ENCODE results near the gene ASB4.
A peak's percentile ranks its signal among the peaks of the same experiment; 100 is the strongest.
"Not testable (repeated sequence)": the region's sequence is repeated elsewhere in the genome, so short reads cannot be mapped to it uniquely, and the experiment has no call there.

Gene ASB4, protein sequence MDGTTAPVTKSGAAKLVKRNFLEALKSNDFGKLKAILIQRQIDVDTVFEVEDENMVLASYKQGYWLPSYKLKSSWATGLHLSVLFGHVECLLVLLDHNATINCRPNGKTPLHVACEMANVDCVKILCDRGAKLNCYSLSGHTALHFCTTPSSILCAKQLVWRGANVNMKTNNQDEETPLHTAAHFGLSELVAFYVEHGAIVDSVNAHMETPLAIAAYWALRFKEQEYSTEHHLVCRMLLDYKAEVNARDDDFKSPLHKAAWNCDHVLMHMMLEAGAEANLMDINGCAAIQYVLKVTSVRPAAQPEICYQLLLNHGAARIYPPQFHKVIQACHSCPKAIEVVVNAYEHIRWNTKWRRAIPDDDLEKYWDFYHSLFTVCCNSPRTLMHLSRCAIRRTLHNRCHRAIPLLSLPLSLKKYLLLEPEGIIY
- total RNA-seq: 0 reads per million in 4 experiments

DNA sequence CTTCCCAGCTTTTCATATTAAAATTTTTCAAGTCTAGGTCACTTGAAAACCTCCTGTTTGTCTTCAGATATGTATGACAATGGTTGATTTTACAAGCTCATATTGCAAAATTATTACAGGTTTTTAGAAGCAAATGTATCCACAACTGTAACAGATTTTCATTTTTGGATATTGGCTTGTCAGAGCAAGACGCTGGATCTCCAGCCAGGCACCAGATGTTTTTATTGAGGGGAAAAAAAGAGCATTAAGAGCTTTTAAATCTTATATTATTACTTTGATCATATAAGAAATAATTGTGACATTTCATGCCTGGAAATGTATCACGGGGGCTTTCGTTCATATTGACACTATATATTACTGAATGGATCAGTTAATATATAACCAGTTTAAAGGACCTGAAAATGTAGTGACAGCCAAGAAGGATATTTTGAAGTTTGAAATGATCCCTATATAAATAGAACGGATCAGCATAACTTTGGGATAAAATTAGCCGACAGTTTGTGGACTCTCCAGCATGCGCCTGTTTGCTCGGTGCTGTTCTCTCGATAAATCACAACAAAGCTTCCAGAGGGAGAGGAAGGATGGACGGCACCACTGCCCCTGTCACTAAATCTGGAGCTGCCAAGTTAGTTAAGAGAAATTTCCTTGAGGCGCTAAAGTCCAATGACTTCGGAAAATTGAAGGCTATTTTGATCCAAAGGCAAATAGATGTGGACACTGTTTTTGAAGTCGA, at the start of gene ASB4:
Gene ASB4 (plus strand): TSS at position 553 of the 733 bp plus-strand sequence. CDS start 29 bp downstream, at position 582.
- DNase-seq: no peak

DNA sequence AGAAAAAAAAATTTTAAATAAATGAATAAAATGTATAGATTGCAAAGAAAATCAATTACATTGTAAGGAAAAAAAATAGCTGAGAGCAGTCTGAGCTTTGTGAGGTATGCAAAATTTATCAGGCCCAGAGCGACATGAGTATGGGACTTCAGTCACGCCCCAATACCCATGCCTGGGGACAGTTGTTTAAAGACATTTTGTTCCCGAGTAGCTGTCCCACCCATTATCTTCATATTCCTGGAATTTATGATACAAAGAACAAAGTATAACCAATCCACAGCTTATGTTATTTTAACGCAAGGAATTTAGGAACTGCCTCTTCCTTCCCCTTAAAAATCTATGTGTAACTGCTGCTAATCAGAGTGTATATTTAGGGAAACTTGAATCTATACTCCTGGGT, 49.3 kb upstream of the ASB4 start:
- DNase-seq: no peak

DNA sequence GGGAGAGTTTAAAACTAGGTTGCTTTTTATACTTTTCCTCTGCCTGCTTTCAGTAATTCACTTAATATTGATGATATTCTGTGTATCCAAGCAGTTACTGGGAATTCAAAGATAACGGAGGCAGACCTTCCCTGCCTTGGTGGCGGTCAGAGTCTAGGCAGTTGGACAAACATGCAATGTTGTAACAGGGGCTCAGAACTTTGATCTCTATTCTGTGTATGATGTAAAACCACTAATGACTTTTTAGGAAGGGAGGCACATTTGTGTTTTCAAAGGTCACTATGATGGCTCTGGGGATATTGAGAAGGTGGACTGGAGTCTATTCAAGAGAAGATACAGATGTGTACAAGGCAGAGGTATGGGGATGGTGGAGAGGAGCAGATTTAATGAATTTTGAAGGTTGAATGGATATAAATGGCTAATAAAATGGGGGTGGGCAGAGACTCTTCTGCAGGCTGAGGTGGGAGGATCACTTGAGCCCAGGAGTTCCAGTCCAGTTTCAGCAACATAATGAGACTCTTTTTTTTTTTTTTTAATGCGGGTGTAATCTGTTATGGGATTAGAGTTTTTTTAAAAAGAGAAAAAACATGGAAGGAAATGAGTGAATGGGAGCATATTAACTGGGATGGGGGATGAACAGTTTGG, 45.2 kb upstream of the ASB4 start:
- no peak for DNase-seq

DNA sequence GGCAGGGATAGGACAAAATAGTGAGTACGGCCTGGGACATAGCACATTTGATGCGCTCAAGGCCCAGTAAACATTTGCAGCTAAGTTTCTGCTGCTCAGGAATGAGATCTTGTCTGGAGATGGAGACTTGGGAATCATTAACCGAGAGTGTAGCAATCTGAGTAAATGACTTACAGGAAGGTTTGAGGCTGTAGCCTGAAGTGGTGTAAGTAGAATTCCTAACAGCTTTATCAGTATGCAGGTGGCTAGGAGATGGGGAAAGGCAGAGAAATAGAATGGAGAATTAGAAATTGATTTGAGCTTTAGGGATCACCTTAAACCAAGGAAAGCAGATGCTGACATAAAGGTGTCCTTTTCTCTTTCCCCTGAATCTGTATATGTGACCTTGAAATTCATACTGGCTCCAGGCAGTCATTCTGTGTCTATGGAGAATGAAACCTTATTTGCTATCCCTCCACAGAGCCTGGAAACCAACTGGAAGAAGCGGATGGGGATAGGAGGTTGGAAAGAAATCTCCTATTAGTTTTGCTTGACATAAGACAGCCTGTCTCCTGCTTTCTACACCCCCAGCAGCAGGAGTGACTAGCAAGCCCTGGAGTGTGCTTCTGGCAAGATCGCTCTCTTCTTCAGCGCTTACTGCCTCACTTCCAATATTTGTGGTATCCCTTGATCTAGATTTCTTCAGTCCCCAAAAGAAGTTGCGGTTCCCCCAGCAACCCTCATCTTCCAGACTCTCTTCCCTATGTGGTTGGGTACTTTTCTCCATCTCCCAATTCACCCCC, 44.5 kb upstream of the ASB4 start:
- no peak for DNase-seq

DNA sequence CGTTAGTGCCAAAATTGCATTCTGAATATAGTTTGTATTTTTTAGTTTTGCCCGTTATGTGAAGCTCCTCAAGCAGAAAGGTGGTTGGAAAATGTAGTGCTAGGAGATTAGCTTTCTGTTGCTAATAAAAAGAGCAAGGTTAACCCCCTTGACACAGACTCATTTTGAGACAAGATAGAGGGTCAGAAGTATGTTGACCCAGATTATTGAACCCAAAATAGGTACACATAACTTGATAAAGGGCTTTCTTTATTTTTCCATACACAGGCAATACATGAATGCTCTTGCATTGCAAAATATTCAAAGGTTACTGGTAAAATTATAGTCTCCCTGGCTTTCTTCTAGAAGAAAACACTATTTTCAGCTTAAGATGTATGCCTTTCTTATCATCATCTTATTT, 40.9 kb upstream of the ASB4 start:
- DNase-seq: no peak

DNA sequence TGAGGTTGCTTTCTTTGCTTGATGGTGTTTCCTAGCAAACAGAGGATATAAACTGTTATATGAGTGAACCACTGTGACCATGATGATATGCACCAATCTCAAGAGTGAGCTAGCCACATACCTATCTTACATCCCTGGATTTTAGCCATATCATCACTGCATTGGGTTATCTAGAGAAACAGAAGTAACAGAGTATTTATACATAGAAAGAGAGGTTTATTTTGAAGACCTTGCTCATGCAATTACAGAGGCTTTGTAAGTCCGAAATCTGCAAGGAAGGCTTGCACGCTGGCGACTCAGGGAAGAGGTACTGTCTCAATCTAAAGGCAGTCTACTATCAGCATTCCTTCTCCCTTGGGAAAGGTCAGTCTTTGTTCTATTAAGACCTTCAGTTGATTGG, 39.1 kb upstream of the ASB4 start:
- DNase-seq: no peak

DNA sequence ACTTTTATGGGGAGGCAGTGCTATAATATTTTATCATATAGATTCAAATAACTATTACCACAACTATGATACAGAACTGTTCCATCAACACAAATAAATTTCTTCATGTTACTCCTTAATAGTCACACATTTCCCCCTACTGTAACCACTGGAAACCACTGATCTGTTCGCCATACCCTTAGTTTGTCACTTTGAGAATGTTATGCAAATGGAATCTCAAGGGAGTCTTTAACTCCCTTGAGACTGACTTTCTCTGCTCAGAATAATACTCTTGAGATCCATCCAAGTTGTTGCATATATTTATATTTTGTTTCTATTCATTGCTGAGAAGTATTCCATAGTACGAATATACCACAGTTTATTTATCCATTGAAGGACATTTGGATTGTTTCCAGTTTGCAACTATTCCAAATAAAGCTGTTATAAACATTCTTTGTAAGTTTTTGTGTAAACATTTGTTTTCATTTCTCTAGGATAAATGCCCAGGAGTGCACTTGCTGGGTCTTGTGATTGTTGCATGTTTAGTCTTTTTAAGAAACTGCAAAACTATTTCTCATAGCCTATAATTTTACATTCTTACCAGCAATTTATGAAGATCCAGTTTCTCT, 31.2 kb upstream of the ASB4 start:
- DNase-seq: no peak

DNA sequence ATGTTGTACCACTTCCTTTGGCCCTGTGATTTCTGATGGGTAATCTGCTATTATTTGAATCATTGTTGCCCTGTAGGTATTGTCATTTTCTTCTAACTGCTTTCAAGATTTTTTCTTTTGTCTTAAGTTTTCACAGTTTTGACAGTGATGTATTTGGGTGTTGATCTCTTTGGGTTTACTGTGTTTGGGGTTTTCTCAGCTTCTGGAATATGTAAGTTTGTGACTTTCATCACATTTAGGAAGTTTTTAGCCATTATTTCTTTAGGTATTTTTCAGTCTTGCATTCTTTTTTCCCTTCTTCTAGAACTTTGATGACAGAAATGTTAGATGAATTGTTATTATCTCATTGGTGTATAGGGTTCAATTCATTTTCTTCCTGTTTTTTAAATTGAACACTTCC, 27.8 kb upstream of the ASB4 start:
- DNase-seq: no peak

DNA sequence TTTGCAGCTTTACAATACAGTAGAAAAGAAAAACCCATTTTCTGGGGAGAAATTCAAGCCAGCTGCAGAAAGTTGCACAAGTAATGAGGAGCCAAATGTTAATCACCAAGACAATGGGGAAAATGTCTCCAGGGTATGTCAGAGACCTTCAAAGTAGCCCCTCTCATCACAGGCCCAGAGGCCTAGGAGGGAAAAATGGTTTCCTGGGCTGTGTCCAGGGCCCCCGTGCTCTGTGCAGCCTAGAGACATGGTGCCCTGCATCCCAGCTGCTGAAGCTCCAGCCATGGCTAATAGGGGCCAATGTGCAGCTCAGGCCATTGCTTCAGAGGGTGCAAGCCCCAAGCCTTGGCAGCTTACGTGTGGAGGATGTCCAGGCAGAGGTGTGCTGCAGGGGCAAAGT, 25.1 kb upstream of the ASB4 start:
- not testable (repeated sequence) for DNase-seq

DNA sequence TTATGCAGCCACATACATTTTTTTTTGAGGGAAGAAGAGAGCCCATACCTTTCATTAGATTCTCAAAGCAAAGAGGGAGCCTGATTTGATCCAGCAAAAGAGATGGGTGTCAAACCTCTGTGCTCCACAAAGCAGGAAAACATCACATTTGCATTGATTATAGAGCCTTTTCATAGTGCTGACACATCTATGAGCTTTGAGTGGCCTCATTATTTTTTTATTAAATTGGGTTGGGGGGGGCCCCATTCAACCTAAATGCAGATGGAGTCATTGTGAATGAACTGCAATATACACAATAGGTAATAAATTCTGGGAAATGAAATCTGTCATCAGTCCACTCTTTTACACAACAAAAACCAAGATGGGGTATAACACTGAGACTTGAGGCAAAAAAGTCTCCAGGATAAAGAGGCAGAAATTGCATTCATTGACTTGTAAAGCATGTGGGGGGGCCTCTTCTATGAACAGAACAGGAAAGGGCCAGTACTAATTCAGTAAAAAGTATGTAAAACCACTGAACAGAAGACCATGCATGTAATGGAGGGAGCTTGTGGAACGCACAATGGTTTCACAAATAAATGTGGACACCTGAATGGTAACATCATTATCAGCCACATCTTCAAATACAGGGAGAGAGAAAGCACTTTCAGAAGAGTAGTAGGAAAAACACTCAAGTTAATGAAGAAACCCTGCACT, 17.7 kb upstream of the ASB4 start:
- DNase-seq: no peak

DNA sequence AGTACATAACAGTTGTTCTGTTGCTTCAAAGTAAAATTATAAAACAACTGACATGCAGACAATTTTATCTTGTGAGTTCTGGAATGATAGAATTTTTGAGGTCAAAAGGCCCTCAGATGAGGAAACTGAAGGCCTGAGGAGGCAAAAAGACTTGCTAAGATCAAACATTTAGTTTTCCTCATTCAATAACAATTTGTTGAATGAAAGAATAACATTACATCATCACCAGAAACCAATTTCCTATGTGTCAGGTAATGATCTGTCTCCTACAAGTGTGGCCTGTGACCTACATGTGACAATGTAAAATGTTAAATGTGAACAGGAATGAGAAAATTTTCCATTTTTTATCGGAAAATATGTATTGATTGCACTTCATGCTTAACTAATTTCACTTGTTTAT, 16.6 kb upstream of the ASB4 start:
- DNase-seq: no peak

DNA sequence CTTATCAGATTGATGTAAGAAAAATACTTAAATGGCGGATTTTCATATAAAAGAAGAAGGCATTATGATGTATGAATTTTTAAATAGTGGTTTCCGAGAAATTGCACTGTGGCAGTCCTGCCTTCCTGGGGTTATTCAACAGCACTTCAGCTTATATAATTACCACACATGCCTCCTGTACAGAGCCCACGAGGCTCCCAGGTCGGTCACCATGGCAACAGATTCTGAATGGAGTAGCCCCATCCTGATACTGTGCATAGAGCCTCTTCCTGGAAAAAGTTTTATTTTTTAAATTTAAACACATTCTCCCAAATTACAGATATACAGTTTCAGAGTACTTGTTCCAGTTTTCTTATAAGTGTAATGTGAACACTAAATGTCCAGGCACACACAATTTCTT, 15.9 kb upstream of the ASB4 start:
- DNase-seq: no peak

DNA sequence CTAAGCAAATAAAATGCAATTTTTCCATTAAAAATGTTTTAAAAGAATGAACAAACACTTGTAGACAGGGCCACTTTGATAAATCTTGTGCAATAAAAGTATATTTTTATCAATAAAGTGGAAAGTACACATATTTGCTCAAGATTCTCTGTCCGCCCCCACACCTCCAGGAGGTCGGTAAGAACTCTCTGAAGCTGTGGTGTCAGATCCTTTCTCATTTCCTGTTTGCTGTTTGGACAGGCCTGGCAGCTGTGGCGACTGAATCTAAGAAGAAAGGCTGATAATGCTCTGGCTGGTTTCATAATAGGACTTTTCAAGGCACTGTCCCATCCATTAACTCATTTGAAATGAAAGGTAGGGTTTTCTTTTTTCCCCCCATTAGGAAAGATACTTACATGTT, 15.3 kb upstream of the ASB4 start:
- DNase-seq: no peak

DNA sequence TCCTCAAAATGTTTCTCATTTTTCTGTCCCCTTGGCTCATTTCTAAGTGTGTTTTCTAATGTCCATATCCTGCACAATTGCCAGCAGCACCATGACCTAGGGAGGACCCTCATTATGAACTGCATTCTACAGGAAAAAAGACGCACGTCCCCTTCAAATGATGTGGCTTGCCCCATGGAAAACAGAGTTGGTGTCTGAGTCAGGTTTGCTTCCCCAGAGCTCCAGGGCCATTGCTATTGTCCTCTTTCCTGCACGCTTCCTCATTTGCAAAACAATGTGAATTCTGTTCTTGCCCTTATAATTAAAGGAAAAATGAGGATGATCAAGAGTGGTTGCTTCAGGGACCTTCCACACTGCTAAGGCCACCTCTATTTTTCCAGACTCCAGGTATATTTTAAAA, 14.7 kb upstream of the ASB4 start:
- DNase-seq: no peak

DNA sequence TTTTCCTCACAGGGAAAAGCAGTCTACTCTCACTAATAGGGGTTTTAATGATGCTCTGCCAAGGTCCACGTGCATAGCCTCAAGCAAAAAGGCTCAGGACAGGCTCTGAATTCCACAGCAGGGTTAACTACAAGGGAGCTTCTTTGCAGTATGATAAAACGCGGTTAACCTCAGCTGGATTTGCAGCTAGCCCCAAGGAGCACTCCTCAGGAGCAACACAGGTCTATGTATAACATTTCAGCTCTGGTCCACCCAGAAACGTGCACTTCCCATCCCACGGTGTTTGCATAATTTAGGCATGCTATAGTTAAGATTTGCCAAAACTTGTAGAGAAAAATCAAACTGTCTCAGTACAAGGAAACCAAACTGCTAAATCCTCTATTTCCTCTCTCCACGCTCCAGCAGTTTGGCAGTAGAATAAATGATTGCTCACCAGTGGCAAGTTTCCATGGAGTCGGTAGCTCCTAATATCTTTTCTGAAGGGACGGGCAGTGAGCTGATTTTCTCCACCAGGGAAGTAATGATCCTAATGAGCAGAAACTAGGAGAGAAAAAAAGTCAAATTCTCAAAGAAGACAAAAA, 13.1 kb upstream of the ASB4 start:
- no peak for DNase-seq

DNA sequence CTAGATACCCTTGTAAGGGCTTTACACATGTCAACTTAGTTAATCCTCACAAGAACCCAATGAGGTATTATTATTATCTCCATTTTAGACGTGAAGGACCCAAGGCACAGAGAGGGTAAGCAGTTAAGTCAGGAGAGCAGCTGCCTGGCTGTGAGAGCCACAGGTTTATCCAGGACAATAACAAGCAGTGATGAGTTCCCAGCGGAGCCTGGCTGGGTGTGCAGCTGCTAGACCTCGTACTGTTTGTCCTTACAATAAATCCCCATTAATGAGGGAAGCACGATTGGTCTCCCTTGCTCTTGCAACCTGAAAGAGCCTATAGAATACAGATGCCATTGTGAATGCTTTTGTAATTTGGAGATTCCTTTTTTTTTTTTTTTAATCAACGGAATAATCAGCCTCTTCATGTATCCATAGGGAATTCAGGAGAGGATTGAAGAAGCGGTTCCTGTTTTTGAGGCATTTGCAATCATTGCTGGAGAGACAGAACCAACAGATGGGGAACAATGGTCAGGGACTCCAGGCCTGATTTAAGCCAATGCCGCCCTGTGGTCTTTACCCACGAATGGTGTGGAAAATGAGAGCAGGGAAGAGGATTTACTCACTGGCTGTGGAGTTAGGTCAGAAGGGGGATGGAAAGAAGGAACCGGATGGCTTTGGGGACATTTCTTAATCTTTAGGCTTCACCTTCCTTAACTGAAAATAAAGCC, 12.3 kb upstream of the ASB4 start:
- DNase-seq: no peak

DNA sequence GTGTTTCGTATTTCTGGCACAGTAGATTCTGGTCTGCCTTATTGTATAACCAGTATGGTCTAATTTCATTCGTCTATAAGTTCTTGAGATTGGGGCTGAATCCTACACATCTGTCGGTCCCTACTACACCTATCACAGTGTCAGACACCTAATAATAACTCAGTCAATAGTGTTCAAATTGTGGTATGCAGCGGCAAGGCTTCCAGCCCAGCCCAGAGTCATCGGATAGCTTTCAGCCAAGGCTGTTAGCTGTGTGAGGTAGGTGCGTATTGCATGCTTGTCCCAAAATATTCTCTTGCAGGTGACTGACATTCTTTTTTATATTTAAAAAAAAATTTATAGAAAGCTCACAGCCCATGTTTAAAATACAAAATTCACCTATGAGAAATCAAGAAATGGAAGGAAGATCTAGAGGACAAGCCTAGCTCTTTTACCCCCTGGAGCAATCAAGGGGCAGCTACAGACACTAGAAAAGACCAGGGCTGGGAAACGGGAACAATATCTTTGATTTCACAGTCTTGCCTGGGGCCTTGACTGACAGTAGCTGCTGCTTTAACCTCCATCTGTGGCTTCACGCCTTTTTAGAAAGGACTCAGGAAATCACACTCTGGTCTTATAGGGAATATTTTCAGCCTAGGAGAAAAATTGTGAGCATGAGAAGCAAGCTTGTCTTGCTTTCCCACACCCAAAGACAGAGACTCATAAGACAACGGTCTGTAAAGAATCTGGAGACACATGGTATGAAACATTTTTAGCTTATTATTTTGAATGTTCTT, 9.5 kb upstream of the ASB4 start:
- DNase-seq: no peak

DNA sequence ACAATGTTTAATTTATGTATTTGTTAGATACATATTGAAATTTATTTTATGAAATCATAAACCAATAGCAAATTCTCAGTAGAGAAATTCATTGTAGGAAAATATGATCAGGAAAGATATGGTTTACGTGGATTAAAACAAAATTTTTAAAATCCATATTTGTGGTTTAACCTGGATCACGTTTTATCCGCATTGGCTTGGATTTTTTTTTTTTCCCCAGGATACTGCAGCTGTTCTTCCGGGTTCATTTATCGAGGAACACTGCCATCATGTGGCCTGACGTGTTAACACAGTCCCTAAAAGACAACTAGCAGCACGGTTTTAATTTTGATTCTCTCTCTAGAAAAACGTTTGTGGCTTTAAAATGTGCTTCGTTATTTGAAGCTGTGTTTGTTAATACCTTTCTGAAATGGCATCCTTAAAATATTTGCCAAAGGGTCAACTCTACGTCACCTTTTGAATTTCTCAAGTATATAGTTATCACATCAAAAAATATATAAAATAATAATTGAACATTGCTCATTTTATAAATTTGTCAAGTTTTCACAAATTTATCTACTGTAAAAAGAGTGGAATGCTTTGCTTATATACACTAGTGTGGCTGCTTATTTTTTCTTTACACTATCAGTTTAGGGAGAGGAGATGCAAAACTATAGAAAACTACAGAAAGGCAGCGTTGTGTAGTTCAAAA, 8.7 kb upstream of the ASB4 start:
- DNase-seq: peak; percentile 11

DNA sequence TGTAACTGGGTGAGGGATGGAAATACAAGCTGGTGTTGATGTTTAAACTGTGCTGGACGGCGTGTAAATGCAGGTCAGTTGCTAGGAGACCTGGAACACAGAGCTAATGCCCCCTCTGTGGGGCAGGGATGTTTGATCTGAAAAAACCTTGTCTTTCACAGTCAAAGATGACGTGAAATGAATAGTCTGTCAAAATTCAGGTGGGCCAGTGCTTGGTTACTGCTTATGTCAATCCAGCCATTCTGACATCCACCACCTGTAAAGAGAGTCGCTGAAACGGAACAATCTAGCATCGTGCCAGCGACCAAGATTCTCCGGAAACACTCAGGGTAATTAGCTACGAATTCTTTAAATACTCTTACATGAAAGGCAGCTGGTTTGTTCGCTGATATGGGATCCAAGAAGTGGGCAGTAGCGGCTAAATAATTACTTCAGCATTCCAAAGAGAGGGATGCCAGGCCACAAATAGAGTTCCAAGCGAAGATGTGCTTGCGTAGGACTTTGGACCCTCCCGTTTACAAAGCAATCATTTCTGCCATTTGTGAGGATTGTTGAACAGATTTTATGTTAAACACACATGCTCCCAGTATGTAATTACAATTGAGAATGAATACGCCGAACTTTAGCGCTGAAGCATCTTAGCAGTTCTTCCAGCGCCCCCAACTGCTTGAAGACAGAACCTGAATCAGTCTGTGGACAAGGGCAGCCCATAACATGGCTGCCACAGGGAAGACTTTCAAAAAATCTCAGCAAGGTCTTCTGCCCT, 7.3 kb upstream of the ASB4 start:
- no peak for DNase-seq

Data from effector CD8-positive, alpha-beta T cell (primary cell).